ENCODE data around the gene SPATA21. TPM values are rescaled to one million over a fixed set of nuclear protein-coding genes. Genes with fewer than 3 reads are reported as not detected.
"Not testable (repeated sequence)": the region's sequence is repeated elsewhere in the genome, so short reads cannot be mapped to it uniquely, and the experiment has no call there.

Gene SPATA21, protein sequence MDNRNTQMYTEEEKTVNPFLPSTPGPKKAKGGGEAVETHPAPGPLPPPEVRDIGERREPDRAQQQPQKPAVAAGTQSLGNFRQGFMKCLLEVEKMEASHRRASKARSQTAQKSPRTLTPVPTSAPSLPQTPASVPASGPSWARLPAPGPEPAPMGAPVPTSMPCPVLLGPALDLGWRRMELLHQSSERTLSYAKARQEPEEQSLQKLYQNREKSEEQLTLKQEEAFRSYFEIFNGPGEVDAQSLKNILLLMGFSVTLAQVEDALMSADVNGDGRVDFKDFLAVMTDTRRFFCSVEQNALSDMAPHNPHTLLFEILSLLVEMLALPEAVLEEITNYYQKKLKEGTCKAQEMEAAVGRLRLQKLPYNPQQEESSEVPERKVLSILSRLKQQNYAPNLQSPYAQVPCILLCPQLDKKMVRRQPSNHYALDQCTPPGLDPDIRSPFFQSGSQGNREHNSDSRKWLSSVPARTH
- not detected for total RNA-seq

DNA sequence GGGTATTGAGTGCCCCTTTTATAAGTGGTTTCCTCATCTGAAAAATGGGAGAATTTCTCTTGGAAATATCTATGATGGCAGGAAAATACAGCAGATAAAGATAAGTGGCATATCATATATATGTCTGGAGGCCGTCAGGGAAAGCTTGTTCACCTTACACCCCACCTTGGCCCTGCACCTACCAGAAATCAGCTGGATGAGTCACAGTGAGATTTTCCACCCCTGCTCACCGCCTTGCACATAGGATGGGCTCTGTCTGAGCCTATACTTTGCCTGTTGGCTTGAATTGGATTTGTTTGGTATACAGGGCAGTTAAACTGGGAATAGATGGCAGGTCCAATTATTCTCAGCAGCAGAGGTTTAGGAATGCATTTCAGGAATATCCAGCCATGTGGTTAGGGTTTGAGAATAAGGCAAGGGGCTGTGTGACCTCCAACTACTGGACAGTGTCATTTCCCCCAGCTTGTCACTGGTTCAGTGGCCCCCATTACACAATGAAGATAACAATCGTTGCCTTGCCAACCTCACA lies at the start of gene SPATA21:
Gene SPATA21 (minus strand): TSS at position 479 of the 529 bp plus-strand sequence. CDS start 6,053 bp downstream, outside the sequence.
- Histone ChIP-seq H3K4me3 (no peak within 1 kb of the TSS), H3K36me3 (replicated peaks in 1 of 2; ENCODE audit: insufficient read depth in 1 of 2, low read depth in 2 of 2) (no peaks in the 10 kb centered on the region), H3K4me1 (peaks cover 11% of the 10 kb centered on the region), H3K27me3 (no peaks in the 10 kb centered on the region), H3K27ac (no peak within 1 kb of the TSS), H3K9me3 (no peaks in the 10 kb centered on the region)
- DNase-seq (no peak), ATAC-seq (no peak)
- WGBS, 2 donors, result 56 to 59% methylated on average over 3 of the region's 3 CpGs
- intact Hi-C loops (cut with DNase I), result no loop called here
- TF ChIP-seq, protein P1, sequence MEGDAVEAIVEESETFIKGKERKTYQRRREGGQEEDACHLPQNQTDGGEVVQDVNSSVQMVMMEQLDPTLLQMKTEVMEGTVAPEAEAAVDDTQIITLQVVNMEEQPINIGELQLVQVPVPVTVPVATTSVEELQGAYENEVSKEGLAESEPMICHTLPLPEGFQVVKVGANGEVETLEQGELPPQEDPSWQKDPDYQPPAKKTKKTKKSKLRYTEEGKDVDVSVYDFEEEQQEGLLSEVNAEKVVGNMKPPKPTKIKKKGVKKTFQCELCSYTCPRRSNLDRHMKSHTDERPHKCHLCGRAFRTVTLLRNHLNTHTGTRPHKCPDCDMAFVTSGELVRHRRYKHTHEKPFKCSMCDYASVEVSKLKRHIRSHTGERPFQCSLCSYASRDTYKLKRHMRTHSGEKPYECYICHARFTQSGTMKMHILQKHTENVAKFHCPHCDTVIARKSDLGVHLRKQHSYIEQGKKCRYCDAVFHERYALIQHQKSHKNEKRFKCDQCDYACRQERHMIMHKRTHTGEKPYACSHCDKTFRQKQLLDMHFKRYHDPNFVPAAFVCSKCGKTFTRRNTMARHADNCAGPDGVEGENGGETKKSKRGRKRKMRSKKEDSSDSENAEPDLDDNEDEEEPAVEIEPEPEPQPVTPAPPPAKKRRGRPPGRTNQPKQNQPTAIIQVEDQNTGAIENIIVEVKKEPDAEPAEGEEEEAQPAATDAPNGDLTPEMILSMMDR (IDR thresholded peaks at IDR 0.05), result no peak
- TF ChIP-seq POLR2A (IDR thresholded peaks at IDR 0.05), result no peak

DNA sequence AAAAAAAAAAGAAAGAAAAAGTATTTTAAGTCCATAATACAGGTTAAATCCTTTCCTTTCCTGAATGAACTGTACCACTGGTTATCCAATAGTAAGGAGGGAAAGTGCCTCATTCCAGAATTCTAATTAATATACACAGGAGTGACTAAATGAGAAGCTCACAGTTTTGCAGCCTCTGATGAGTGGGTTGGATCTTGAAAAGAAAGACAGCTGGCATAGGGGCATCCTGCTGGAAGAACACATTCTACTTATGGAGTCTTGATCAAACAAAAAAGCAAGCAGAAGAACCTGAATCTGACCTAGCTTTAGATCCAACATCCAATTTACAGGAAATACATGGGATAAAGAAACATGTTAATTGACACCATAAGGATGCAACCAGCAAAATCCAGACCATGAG lies 49.8 kb upstream of the SPATA21 start:
- DNase-seq; intact Hi-C loops (cut with DNase I); H3K4me3 ChIP-seq; H3K27ac ChIP-seq; H3K36me3 ChIP-seq (replicated peaks in 1 of 2; ENCODE audit: insufficient read depth in 1 of 2, low read depth in 2 of 2); ATAC-seq; H3K9me3 ChIP-seq; H3K4me1 ChIP-seq; H3K27me3 ChIP-seq: not testable (repeated sequence)

DNA sequence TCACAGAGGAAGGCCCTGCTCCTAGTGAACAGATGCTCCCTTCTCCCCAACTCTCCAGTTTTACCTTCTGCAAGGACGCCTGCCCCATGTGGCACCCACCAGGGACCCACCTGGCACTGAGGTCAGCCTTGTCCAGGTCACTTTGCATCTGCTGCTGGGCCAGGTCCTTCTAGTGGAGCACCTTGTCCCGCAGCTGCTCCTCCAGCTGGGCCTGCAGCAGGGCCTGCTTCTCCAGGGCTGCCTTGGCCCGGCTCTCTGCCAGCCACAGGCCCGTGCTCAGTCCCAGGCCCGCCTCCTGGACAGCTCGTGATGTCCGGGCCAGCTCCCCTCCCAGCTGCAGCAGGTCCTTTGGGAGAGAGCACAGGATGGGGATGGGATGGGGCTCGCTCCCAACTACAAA lies 49.1 kb upstream of the SPATA21 start:
- intact Hi-C loops (cut with DNase I); H3K27ac ChIP-seq; H3K27me3 ChIP-seq; H3K4me3 ChIP-seq; H3K9me3 ChIP-seq; ATAC-seq; H3K36me3 ChIP-seq (replicated peaks in 1 of 2; ENCODE audit: insufficient read depth in 1 of 2, low read depth in 2 of 2); H3K4me1 ChIP-seq: not testable (repeated sequence)
- WGBS, 2 donors, result 78 to 100% methylated on average over 7 to 8 of the region's 8 CpGs
- DNase-seq, result peak; percentile 29 to 81 (median 63)

DNA sequence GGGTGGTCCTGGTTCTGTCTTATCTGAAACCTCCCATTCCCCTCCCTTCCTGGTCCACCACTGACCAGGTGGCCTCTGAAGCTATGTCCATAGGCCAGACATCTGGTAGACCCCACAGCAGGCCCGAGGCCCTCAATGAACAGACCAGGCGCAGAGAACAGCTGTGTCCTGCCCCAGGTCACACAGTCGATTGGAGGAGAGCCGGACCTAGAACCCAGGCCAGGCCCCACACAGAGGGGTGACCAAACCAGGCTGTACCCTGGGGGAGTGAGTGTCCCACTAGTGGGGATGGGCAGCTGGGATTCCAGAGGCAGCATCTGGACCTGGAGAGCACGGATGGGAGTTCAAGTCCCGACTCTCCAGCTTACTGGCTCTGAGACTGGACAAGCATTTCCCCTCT lies 47.7 kb upstream of the SPATA21 start:
- WGBS, 2 donors, result 89 to 90% methylated on average over 2 to 6 of the region's 6 CpGs
- ATAC-seq, result no peak
- H3K9me3 ChIP-seq, result no peaks in the 10 kb centered on the region
- TF ChIP-seq, protein P1 (IDR thresholded peaks at IDR 0.05), result no peak
- no peak for TF ChIP-seq POLR2A (IDR thresholded peaks at IDR 0.05)
- no peaks in the 10 kb centered on the region for H3K27me3 ChIP-seq
- no peaks in the 10 kb centered on the region for H3K36me3 ChIP-seq (replicated peaks in 1 of 2; ENCODE audit: insufficient read depth in 1 of 2, low read depth in 2 of 2)
- DNase-seq, result no peak
- H3K27ac ChIP-seq, result no peak overlapping the region
- intact Hi-C loops (cut with DNase I), result no loop called here
- no peaks in the 10 kb centered on the region for H3K4me1 ChIP-seq
- H3K4me3 ChIP-seq, result no peak overlapping the region

DNA sequence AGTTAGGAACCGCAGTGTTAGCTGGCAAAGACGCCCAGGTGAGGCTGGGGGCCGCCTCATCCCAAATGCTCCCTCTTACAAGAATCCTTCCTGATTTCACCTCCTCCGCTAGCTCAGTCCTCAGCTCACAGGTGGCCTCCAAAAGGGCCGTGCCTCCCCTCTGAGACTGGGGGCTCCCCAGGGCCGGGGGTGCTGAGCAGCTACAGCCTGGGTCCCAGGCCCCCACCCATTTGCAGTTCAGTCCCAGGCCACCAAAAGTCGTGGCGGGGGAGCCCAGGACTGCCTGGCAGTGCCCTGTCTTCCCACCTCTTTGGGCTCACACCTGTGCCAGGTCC lies 47.2 kb upstream of the SPATA21 start:
- Histone ChIP-seq H3K36me3 (replicated peaks in 1 of 2; ENCODE audit: insufficient read depth in 1 of 2, low read depth in 2 of 2) (no peaks in the 10 kb centered on the region), H3K9me3 (no peaks in the 10 kb centered on the region), H3K4me3 (no peak overlapping the region), H3K27ac (no peak overlapping the region), H3K4me1 (no peaks in the 10 kb centered on the region), H3K27me3 (no peaks in the 10 kb centered on the region)
- DNase-seq (no peak), ATAC-seq (no peak)
- intact Hi-C loops (cut with DNase I), result no loop called here
- 94 to 98% methylated on average over 6 of the region's 8 CpGs for WGBS, 2 donors
- TF ChIP-seq POLR2A (IDR thresholded peaks at IDR 0.05), result no peak
- TF ChIP-seq, protein P1 (IDR thresholded peaks at IDR 0.05), result no peak

DNA sequence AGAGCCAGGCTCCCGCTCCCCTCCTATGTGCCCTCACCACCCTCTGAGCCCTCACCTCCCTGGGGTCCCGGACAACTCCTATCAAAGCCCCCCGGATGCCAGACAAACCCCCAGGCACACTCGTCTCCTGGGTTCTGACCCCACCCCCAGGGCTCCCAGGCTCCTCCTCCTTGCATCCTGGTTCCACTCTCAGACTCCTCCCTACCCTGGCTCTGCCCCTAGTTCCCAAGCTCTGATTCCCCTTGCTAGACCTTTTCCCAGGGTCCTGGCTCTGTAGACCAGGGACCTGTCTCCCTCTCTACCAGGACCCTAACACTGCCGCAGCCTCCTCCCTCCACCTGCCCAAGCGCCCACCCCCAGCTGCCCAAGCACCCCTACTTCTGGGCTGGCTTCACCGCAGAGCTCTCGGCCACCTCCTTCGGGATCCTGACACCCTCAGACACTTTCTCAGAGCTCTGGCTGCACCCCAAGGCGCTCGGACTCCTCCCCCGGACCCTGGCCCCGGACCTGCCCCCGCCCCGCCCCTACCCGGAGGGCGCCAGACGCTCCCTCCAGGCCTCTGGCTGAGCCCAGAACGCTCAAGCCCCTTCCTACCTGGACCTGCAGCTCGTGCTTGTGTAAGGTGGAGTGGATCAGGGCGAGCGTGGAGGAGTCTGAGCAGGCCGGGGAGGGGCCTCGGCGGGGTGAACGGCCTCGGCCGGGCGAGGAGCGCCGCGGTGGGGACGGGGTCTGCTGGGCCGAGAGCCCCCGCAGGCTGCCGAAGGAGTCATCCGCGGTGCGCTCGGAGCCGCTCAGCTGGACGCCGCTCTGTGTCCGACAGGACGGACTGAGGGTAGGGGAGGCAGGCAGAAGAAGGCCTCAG lies 46.6 kb upstream of the SPATA21 start:
- DNase-seq; ATAC-seq; H3K27me3 ChIP-seq; H3K4me3 ChIP-seq; intact Hi-C loops (cut with DNase I); H3K4me1 ChIP-seq; H3K9me3 ChIP-seq; H3K27ac ChIP-seq; H3K36me3 ChIP-seq (replicated peaks in 1 of 2; ENCODE audit: insufficient read depth in 1 of 2, low read depth in 2 of 2): not testable (repeated sequence)
- 91 to 92% methylated on average over 38 to 42 of the region's 45 CpGs for WGBS, 2 donors

DNA sequence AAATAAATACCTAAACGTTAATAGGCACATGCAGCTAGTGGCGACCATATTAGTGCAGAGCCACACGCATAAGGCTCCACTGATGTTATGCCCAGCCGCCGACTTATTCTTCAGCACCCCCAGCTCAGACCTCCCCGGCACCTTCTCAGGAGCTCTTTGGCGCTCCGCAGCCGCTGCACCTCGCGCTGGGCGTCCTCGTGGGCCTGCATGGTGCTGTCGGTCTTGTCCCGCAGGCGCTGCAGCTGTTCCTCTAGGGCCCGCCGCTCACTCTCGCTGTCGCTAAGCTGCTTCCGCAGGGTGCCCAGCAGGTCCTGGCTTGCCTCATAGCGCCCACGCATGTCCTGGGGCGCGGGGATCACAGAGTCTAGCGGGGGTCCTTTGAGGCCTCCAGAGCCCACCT lies 45.9 kb upstream of the SPATA21 start:
- ATAC-seq; H3K4me1 ChIP-seq; DNase-seq; intact Hi-C loops (cut with DNase I); H3K27me3 ChIP-seq; H3K27ac ChIP-seq; H3K9me3 ChIP-seq; H3K4me3 ChIP-seq; H3K36me3 ChIP-seq (replicated peaks in 1 of 2; ENCODE audit: insufficient read depth in 1 of 2, low read depth in 2 of 2): not testable (repeated sequence)
- 92 to 98% methylated on average over 17 to 26 of the region's 26 CpGs for WGBS, 2 donors

All from body of pancreas (tissue), 4 donors.